Measurements from ENCODE around the gene ANAPC4.

- TF ChIP-seq CTCF (IDR thresholded peaks at IDR 0.05): no peak
- no peak for TF ChIP-seq POLR2A (IDR thresholded peaks at IDR 0.05)
Observed at GRCh38 chr4:25358515-25359275, 18.4 kb upstream of the ANAPC4 start.
